Activated CD8-positive, alpha-beta T cell treated with anti-CD3 and anti-CD28 coated beads for 36 hours (primary cell): ENCODE measurements around the gene TRAF1. TPM values are rescaled to one million over a fixed set of nuclear protein-coding genes. Genes with fewer than 3 reads are reported as not detected.

Source experiments
- ATAC-seq: fragments of 200-7000 bp; cut with Tn5 transposase; one replicate; pipeline ENCODE4 v1.10.0; 2021; ENCODE audit warnings: mild to moderate bottlenecking, moderate library complexity
- CTCF ChIA-PET: fragments of 350-600 bp; sonication (Branson Sonifier 250); formaldehyde crosslinking; loops from one replicate; lab custom pipeline; 2021; ENCODE audit warnings: antibody characterized with exemption; lab: Charles Lee
- POLR2A ChIA-PET: fragments of 350-600 bp; sonication (Branson Sonifier 250); formaldehyde crosslinking; loops from one replicate; lab custom pipeline; 2021; ENCODE audit warnings: antibody characterized with exemption; lab: Charles Lee
- DNase-seq: peaks from one replicate; pipeline ENCODE4 v3.0.0-alpha.2; 2020
- H3K27ac Mint-ChIP-seq: one replicate; pipeline ENCODE4 v1.8.0; 2021; ENCODE audit warnings: mild to moderate bottlenecking, mixed read lengths
- H3K27me3 Mint-ChIP-seq: one replicate; pipeline ENCODE4 v1.8.0; 2021; ENCODE audit warnings: mixed read lengths
- H3K36me3 Mint-ChIP-seq: one replicate; pipeline ENCODE4 v1.8.0; 2021; ENCODE audit warnings: low read depth, mixed read lengths
- H3K4me1 Mint-ChIP-seq: one replicate; pipeline ENCODE4 v1.8.0; 2021; ENCODE audit warnings: low read depth, mixed read lengths
- H3K4me3 Mint-ChIP-seq: one replicate; pipeline ENCODE4 v1.8.0; 2021; ENCODE audit warnings: mild to moderate bottlenecking, moderate library complexity, mixed read lengths
- H3K9me3 Mint-ChIP-seq: one replicate; pipeline ENCODE4 v1.8.0; 2021; ENCODE audit warnings: mixed read lengths
- intact Hi-C: fragments of 100-400 bp; cut with micrococcal nuclease; formaldehyde crosslinking; loops from one replicate; pipeline ENCODE4 v1.10.0; 2022
- total RNA-seq, 2 experiments: library from RNA; stranded (reverse); gene quantifications; one replicate each; pipeline ENCODE4 v1.2.3, GENCODE V29; 2021
- TF ChIP-seq, protein P1 (sequence below): fragments of 200-600 bp; IDR thresholded peaks from one replicate; pipeline ENCODE4 v1.8.0; 2022; ENCODE audit warnings: antibody characterized with exemption, mild to moderate bottlenecking

Gene TRAF1
- total RNA-seq, 2 experiments from 2014 or later, result 147 to 150 TPM

DNA sequence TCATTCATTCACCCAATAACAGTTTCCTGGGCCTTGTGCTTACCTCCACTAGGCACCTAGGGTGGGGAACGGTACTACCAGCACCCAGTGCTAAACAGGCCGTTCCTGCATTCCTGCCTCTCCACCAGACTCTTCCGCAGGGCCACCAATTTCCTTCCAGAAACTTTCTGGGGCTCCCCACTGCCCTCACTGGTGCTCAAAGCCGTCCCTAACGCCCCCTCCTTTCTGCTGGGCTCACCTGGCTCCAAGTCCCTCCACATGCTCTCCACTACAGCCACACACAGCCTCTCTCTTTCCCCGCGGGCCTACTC lies 51.0 kb downstream of the TRAF1 start:
- Mint-ChIP-seq H3K27ac (peak overlapping the region; percentile 92), H3K4me1 (peaks cover 74% of the 10 kb centered on the region), H3K4me3 (peak overlapping the region; percentile 91), H3K36me3 (peaks cover 66% of the 10 kb centered on the region), H3K9me3 (no peaks in the 10 kb centered on the region), H3K27me3 (no peaks in the 10 kb centered on the region)
- no peak for DNase-seq
- ChIA-PET CTCF (no interaction called here), POLR2A (interaction anchor here (1.1 to 67.1 kb wide), 6 partner anchors 15 to 37 kb away, joined by 4 to 2439 read pairs (median 6); partner anchors contain the start of genes PSMD5 and TRAF1)
- TF ChIP-seq, protein P1, sequence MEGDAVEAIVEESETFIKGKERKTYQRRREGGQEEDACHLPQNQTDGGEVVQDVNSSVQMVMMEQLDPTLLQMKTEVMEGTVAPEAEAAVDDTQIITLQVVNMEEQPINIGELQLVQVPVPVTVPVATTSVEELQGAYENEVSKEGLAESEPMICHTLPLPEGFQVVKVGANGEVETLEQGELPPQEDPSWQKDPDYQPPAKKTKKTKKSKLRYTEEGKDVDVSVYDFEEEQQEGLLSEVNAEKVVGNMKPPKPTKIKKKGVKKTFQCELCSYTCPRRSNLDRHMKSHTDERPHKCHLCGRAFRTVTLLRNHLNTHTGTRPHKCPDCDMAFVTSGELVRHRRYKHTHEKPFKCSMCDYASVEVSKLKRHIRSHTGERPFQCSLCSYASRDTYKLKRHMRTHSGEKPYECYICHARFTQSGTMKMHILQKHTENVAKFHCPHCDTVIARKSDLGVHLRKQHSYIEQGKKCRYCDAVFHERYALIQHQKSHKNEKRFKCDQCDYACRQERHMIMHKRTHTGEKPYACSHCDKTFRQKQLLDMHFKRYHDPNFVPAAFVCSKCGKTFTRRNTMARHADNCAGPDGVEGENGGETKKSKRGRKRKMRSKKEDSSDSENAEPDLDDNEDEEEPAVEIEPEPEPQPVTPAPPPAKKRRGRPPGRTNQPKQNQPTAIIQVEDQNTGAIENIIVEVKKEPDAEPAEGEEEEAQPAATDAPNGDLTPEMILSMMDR, result no peak
- ATAC-seq, result peak; percentile 1
- intact Hi-C loops, result loop anchor here (5.0 kb wide), 2 partner anchors 52 to 118 kb away; partner anchors contain the start of gene TRAF1

DNA sequence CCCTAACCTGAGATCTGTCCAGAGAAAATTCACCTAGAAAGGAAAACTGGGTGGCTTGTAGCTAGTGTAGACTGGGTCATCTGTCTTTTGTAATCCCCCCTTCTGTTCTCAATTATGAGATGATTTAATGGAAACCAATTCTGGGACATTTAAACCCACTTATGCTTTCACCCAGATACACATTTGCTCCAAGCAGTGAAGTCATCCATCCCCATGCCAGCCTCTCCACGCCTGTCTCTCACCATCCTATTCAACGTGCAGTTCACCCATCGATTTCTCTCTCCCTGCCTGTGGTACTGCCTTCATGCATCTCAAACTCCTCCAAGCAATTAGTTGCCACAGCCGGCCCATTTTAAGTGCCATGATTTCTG lies 51.4 kb downstream of the TRAF1 start:
- H3K4me1 Mint-ChIP-seq, result peaks cover 74% of the 10 kb centered on the region
- peak overlapping the region; percentile 92 for H3K27ac Mint-ChIP-seq
- H3K27me3 Mint-ChIP-seq, result no peaks in the 10 kb centered on the region
- no peak for DNase-seq
- intact Hi-C loops, result loop anchor here (5.0 kb wide), 2 partner anchors 52 to 118 kb away; partner anchors contain the start of gene TRAF1
- peak overlapping the region; percentile 91 for H3K4me3 Mint-ChIP-seq
- no peak for ATAC-seq
- CTCF ChIA-PET, result no interaction called here
- H3K36me3 Mint-ChIP-seq, result peaks cover 69% of the 10 kb centered on the region
- TF ChIP-seq, protein P1, result no peak
- no peaks in the 10 kb centered on the region for H3K9me3 Mint-ChIP-seq
- POLR2A ChIA-PET, result interaction anchor here (1.1 to 67.1 kb wide), 4 partner anchors 15 to 37 kb away, joined by 4 to 2439 read pairs (median 10); partner anchors contain the start of gene TRAF1

DNA sequence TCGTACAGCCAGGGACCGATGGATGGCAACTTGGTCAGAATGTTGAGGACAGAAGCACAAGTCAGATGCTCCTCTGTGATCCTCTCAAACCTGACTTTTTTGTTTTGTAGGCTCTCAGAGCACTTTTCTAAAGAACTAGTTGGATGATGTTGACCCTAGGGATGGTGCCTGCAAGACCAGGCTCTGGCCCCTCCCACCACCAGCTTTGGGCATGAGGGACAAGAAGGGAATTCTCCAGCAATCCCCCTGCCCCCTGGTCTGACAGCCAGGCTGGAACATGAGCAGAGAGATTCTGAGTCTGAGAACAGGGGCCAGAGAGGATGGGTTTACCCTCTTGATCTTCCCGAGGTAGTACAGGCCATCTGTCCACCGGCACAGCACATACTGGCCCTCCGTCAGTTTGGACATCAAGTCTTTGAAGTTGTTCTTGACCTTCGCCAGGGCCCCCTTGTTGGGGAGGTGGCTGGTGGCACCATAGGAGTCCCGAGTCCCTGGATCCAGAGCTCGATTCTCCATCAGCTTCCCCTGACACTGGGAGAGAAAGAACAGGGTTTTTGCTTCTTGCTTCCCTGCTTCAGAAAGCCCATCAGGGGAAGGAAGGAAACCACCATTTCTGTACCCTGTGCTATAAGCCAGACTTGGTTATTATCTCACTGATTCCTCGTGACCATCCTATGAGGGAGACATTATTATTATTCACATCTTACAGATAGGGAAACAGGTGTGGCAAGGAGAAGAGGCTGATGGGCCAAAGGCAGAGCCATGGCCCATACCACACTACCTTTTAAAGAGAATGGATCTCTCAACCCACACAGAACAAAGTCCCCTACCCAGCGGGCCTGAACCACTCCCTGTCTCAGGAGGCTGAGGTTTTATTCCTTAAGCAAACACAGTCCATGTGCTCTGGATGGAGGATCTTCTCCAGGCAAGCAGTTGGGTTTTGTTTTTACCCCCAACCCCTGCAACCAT lies 52.1 kb downstream of the TRAF1 start:
- H3K36me3 Mint-ChIP-seq, result peaks cover 75% of the 10 kb centered on the region
- intact Hi-C loops, result loop anchor here (5.0 kb wide), 2 partner anchors 53 to 117 kb away; partner anchors contain the start of gene TRAF1

DNA sequence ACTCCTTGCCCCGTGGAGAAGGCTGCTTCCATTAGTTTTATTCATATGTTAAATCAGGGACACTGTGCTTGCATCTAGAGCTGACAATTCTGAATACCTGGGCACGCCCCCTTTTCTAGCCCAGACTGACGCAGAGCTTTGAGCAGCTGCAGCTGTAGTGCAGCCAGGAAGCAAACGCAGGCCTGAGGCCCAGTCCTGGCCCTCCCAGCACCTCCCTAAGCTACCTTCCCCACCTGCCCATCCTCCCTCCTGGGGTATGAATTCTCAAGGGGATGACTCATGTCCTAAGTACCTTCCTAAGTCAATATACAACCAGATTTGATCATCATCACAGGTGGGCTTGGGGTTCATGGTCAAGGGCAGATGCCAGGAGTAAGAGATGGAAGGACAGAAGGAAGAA lies 53.1 kb downstream of the TRAF1 start:
- TF ChIP-seq, protein P1, result no peak
- H3K27ac Mint-ChIP-seq, result peak overlapping the region; percentile 92
- H3K36me3 Mint-ChIP-seq, result peaks cover 75% of the 10 kb centered on the region
- H3K4me3 Mint-ChIP-seq, result peak overlapping the region; percentile 91
- no peaks in the 10 kb centered on the region for H3K9me3 Mint-ChIP-seq
- intact Hi-C loops, result no loop called here
- ATAC-seq, result no peak
- ChIA-PET CTCF (interaction anchor here (1.0 to 1.8 kb wide), 5 partner anchors 17 to 62 kb away, joined by 3 to 7 read pairs (median 5); no protein-coding TSS in a partner anchor), POLR2A (interaction anchor here (0.8 to 67.1 kb wide), 7 partner anchors 16 to 81 kb away, joined by 3 to 2439 read pairs (median 5); partner anchors contain the start of genes FBXW2, PSMD5 and TRAF1)
- no peak for DNase-seq
- H3K27me3 Mint-ChIP-seq, result no peaks in the 10 kb centered on the region
- H3K4me1 Mint-ChIP-seq, result peaks cover 70% of the 10 kb centered on the region

More for the DNA sequence above, 52.1 kb downstream of the TRAF1 start:
- no peaks in the 10 kb centered on the region for H3K27me3 Mint-ChIP-seq
- POLR2A ChIA-PET, result interaction anchor here (1.1 to 67.1 kb wide), 6 partner anchors 14 to 38 kb away, joined by 3 to 2439 read pairs (median 5); partner anchors contain the start of gene TRAF1
- H3K4me1 Mint-ChIP-seq, result peaks cover 76% of the 10 kb centered on the region
- ATAC-seq (no peak), DNase-seq (no peak)
- peak overlapping the region; percentile 91 for H3K4me3 Mint-ChIP-seq
- peak overlapping the region; percentile 92 for H3K27ac Mint-ChIP-seq
- no peaks in the 10 kb centered on the region for H3K9me3 Mint-ChIP-seq
- TF ChIP-seq, protein P1, result no peak
- CTCF ChIA-PET, result interaction anchor here (0.9 to 1.5 kb wide), 3 partner anchors 16 to 82 kb away, joined by 3 to 7 read pairs (median 3); partner anchors contain the start of gene FBXW2
